ENCODE measurements around the gene GLOD4. TPM values are rescaled to one million over a fixed set of nuclear protein-coding genes. Genes with fewer than 3 reads are reported as not detected.

The GLOD4 gene
- total RNA-seq, 2 donors from 2014 or later: 89.3 to 103 TPM

DNA sequence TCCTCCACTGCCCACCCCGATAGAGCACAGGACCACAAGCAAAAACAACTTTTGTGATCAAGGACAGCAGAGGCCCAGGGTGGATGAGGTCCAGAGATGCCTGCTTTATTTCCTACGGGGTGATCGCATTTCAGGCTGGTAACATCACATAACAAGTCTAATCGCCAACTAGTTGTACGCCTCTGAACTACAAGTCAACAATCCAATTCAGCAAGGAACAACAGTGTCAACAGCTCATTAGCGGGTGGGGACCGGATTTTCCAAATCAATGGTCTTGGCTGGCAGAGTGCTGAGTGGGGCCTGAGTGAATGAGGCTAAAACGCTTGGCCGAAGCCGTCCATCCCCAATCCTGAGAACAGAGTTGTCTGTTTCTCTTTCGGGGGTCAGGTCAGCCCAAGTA, 17.2 kb upstream of the GLOD4 start:
- Histone ChIP-seq H3K36me3 (no peaks in the 10 kb centered on the region), H3K4me3 (no peak overlapping the region), H3K9ac (ENCODE audit: low read depth in 2 of 2, low read length in 2 of 2) (no peak overlapping the region), H3K27me3 (no peaks in the 10 kb centered on the region), H3K9me3 (no peaks in the 10 kb centered on the region), H3K4me1 (no peaks in the 10 kb centered on the region), H3K27ac (no peak overlapping the region)
- no peak for DNase-seq
- intact Hi-C loops (cut with DNase I): no loop called here
- TF ChIP-seq, protein P1, sequence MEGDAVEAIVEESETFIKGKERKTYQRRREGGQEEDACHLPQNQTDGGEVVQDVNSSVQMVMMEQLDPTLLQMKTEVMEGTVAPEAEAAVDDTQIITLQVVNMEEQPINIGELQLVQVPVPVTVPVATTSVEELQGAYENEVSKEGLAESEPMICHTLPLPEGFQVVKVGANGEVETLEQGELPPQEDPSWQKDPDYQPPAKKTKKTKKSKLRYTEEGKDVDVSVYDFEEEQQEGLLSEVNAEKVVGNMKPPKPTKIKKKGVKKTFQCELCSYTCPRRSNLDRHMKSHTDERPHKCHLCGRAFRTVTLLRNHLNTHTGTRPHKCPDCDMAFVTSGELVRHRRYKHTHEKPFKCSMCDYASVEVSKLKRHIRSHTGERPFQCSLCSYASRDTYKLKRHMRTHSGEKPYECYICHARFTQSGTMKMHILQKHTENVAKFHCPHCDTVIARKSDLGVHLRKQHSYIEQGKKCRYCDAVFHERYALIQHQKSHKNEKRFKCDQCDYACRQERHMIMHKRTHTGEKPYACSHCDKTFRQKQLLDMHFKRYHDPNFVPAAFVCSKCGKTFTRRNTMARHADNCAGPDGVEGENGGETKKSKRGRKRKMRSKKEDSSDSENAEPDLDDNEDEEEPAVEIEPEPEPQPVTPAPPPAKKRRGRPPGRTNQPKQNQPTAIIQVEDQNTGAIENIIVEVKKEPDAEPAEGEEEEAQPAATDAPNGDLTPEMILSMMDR (IDR thresholded peaks at IDR 0.05): no peak

DNA sequence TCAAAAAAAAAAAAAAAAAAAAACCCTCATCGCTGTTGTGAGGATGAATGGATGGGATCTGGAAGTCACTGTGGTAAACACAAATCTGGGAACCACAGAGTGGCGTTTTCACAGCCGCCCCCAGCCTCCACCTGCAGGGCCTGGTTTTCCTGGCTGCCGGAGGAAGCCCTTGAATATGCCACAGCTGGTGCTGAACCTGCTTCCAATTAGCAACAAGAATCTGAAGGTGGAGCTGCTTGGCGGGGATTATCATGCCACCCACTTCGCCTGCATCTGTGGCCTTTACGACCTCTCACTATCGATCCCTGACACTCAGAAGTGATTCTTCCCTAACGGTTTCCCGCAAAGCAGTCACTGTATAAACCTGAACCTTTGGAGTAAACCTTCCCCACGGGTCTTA, 16.2 kb upstream of the GLOD4 start:
- Histone ChIP-seq H3K9me3 (no peaks in the 10 kb centered on the region), H3K36me3 (no peaks in the 10 kb centered on the region), H3K27me3 (no peaks in the 10 kb centered on the region), H3K4me1 (no peaks in the 10 kb centered on the region), H3K27ac (no peak overlapping the region), H3K4me3 (no peak overlapping the region), H3K9ac (ENCODE audit: low read depth in 2 of 2, low read length in 2 of 2) (no peak overlapping the region)
- no peak for DNase-seq
- TF ChIP-seq, protein P1 (IDR thresholded peaks at IDR 0.05): no peak
- intact Hi-C loops (cut with DNase I): no loop called here

DNA sequence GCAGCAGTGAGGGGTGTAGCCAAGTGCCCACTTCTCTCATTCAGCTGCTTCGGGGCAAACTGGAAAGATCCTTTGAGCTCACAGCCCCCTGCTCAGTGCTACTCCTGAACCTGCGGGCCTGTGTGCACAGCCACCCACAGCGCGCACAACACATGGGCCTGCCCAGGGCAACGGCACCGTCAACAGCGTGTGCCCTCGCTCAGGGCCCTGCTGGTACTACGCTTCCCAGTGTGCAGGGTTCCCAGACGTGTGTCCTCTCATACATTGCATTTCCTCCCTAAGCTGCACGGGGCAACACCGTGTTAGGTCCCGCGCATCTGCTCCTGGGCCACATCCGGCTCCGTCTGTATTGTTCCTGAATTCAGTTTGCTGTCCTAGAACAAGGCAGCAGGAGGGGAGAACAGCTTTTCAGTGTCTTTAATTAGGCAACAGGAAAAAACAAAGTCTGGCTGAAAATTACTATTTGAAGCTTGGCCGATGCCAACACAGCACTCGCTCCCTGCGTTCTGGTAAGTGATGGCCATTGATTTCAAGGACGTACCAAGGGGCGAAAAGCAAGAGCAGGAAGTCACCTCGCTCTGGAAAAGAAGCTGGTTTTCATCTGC, 15.3 kb upstream of the GLOD4 start:
- Histone ChIP-seq H3K4me1 (no peaks in the 10 kb centered on the region), H3K9me3 (no peaks in the 10 kb centered on the region), H3K27ac (no peak overlapping the region), H3K27me3 (no peaks in the 10 kb centered on the region), H3K4me3 (no peak overlapping the region), H3K9ac (ENCODE audit: low read depth in 2 of 2, low read length in 2 of 2) (no peak overlapping the region), H3K36me3 (no peaks in the 10 kb centered on the region)
- TF ChIP-seq, protein P1 (IDR thresholded peaks at IDR 0.05): no peak
- intact Hi-C loops (cut with DNase I): no loop called here
- DNase-seq: no peak

DNA sequence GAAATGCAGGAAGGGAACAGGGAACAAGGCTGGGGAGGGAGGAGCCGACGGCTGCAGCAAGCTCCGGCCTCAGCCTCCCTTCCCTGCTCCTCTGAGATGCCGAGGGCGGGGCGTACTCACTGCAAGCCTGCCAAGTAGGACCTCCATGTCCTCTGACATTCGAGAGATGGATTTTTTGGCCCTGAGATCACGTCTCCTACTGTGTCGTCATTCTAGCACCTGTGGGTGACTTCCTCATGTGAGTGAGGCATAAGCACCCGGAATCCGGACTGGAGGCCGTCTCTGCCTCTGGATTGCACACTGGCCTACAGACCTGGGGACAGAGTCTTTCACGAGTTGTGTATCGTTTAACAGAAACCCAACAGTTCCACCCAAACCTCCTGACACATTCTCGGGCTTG, 14.5 kb upstream of the GLOD4 start:
- Histone ChIP-seq H3K9ac (ENCODE audit: low read depth in 2 of 2, low read length in 2 of 2) (no peak overlapping the region), H3K4me1 (no peaks in the 10 kb centered on the region), H3K27ac (no peak overlapping the region), H3K27me3 (no peaks in the 10 kb centered on the region), H3K9me3 (no peaks in the 10 kb centered on the region), H3K4me3 (no peak overlapping the region), H3K36me3 (no peaks in the 10 kb centered on the region)
- TF ChIP-seq, protein P1 (IDR thresholded peaks at IDR 0.05): no peak
- no peak for DNase-seq
- intact Hi-C loops (cut with DNase I): no loop called here

DNA sequence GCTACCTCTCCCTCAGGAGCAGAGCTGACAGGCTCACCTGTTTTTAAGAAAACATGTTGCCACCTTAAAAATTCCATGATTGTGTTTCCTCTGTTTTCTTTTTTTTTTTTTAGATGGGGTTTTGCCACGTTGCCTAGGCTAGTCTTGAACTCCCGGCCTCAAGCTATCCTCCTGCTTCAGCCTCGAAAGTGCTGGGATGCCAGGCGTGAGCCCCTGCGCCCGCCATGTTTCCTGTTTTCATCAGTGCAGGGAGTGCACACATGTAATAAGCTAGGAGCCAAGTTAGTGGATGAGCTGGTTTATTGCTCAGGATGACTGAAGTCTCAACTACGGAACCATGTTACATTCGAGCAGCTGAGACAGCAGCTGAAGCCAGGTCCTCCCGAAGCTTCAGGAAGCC, 13.6 kb upstream of the GLOD4 start:
- Histone ChIP-seq H3K36me3 (no peaks in the 10 kb centered on the region), H3K4me1 (no peaks in the 10 kb centered on the region), H3K27me3 (no peaks in the 10 kb centered on the region), H3K4me3 (no peak overlapping the region), H3K27ac (no peak overlapping the region), H3K9me3 (no peaks in the 10 kb centered on the region), H3K9ac (ENCODE audit: low read depth in 2 of 2, low read length in 2 of 2) (no peak overlapping the region)
- intact Hi-C loops (cut with DNase I): loop anchor here (2.0 kb wide), 1 partner anchor 185 kb away; no protein-coding TSS in a partner anchor
- TF ChIP-seq, protein P1 (IDR thresholded peaks at IDR 0.05): no peak
- DNase-seq: no peak
